GM21360 (cell line): Measurements from ENCODE around the gene PPFIA4.

Experiments used
- ATAC-seq: cut with Tn5 transposase; IDR thresholded peaks from one replicate; pipeline ENCODE4 v1.9.1; 2021; ENCODE audit warnings: mild to moderate bottlenecking, moderate library complexity; ENCODE audit not compliant: unreplicated experiment

Gene PPFIA4

DNA sequence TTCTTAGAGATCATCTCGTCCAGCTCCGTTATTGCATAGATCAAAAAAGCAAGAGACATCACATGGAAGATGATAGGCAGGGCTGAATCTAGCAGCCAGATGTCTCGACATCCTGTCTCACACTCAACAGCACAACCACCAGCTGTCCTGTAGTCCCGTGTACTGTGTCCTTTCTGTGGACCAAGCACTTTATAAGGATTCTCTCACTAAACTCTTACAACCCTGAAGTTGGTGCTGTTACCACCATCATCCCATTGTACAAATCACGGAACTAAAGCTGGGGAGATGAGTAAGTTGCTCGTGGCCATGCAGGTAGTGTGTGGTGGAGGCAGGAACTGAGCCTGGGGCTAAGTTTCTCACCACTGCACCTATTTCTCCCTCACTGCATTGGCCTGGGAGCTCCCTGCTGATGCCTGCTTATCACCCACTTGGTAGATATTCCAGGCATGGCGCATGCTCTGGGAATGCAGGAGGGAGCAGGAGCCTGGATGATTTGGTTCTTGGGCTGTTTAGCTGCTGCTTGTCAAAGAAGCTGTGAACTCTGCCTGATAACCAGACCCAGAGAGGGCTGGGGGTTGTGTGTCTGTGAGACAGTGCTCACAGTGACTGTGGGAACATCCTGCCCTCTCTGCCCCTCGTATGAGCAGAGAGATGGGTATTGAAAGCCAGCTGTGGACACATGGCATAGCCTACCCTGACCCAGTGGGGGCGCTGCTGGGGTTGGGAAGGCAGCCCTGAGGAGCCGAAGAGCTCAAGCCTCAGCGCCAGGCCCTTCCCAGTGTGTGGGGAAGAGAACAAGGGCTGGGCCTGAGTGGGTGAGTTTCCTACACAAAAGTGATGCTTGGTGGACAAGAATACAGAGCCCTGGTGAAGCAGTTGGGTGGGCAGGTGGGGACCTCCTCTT is 13.6 kb downstream of the PPFIA4 start:
- ATAC-seq, result no peak

DNA sequence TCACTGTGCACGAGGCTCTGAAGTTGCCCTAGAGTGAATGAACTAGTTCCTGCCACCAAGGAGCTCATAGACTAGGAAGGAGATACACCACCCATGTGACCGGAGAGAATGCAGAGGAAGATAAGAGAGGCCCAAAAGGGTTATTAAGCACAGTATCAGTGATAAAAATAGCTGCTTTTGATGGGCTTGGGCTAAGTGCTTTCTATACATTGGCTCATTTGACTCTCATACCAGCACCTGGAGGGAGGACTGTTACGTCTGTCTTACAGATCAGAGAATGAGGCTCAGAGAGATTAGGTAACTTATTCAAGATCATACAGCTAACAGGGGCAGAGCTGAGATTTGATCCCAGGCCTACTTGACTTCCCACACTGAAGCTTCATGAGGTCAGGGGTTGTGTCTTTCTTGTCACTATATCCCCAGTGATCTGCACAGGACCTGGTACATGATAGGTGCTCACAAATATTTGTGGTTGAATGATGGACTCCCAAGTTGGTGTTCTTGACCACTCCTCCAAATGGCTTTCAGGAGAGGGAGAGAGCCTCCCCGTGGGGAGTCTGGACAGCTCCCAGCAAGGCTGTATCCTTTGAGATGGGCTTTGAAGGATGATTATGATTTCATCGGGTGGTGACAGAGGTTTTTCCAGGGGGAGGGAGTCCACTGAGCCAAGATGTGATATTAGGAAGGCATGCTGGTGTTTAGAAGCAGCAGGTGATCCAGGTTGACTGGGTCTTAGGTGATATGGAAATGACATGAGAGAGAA is 14.4 kb downstream of the PPFIA4 start:
- ATAC-seq, result no peak

GRCh38 chr1:203041351-203041932 is 15.2 kb downstream of the PPFIA4 start:
- ATAC-seq, result no peak

- ATAC-seq, result no peak
Observed at GRCh38 chr1:203043830-203044545, 17.7 kb downstream of the PPFIA4 start.

GRCh38 chr1:203044546-203045250 is 18.4 kb downstream of the PPFIA4 start:
- no peak for ATAC-seq

- ATAC-seq, result no peak
Observed at GRCh38 chr1:203045336-203045735, 19.0 kb downstream of the PPFIA4 start.

- no peak for ATAC-seq
Observed at GRCh38 chr1:203045821-203046594, 19.7 kb downstream of the PPFIA4 start.

GRCh38 chr1:203046984-203047630 is 20.8 kb downstream of the PPFIA4 start:
- no peak for ATAC-seq

- no peak for ATAC-seq
Observed at GRCh38 chr1:203048086-203048485, 21.8 kb downstream of the PPFIA4 start.

DNA sequence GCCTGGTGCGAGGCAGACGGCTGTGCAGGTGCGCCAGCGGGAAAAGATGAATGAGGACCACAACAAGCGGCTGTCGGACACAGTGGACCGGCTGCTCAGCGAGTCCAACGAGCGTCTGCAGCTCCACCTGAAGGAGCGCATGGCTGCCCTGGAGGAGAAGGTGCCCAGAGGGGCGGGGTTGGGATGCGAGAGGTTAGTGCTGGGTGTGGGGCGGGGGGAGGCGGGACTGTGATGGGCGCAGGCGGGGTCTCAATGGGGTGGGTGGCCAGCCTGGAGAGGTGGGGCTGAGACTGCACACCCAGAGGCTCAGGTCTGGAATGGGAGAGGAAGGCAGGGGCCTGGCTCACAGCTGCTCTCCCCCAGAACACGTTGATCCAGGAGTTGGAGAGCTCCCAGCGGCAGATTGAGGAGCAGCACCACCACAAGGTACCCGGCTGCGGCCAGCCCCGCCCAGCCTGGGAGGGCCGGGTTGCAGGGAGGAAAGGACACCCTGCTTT is 22.3 kb downstream of the PPFIA4 start:
- ATAC-seq, result no peak

DNA sequence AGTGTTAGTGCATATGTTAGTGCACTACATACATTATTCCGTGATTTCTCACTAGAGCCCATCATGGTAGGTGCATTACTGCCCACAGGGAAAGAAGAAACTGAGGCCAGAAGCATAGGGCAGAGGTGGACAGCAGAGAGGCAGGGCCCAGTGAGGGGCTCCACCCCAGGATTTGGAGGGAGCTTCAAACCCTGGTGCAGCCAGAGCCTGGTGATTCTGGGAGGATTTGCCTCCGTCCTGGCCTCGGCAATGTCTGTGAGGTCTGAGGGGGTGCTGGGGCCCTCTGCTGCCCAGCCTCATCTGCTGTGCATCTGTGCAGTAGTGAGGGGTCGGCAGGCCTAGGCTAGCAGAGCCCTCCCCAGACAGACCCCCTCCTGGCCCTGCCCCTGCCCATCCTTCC is 22.8 kb downstream of the PPFIA4 start:
- no peak for ATAC-seq

DNA sequence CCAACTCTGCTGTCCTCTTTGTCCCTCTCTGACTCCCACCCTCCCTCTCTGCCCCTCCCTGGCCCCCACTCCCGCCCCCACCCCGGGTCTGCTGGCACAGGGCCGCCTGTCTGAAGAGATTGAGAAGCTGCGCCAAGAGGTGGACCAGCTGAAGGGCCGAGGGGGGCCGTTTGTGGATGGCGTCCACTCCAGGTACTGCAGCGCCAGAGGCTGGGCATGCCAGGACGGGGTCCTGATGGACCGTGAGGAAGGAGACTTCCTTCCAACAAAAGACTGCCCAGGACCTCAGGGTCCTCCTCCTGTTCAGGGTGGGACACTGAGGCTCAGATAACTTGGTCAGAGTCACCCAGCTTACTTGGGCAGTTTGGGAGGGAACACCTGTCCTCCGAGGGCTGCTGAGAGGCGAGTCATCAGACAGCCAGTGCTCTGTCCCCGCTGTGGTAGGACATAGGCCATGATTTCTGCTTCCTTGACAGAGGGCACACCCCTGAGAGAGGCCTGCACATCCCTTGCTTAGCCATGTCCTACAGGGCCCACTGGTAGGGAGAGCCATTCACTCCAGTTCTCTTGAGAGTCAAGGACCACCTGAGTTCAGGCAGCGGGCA is 23.4 kb downstream of the PPFIA4 start:
- ATAC-seq, result no peak

- no peak for ATAC-seq
Observed at GRCh38 chr1:203050826-203051225, 24.5 kb downstream of the PPFIA4 start.

DNA sequence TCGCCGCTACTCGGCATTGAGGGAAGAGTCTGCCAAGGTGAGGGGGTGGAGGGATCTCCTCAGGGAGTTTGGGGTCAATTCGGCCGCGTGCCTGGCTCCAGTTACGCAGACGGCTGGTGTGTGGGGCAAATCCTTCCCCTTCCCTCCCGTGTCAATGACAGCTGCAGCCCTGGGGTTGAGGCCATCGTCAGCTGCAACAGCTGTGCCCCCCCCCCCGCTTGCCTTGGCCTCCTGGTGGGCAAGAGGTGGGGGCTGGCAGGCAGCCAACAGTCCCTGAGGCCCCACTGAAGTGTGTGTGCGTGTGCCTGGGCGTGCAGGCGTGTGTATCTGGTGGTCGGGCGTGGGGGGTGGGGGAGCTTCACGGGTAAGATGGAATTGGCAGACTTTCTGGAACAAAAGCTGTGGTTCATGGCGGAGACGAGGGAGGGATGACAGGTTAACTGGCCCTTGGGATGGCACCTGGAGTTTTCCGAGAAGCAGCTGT is 25.6 kb downstream of the PPFIA4 start:
- ATAC-seq, result no peak

DNA sequence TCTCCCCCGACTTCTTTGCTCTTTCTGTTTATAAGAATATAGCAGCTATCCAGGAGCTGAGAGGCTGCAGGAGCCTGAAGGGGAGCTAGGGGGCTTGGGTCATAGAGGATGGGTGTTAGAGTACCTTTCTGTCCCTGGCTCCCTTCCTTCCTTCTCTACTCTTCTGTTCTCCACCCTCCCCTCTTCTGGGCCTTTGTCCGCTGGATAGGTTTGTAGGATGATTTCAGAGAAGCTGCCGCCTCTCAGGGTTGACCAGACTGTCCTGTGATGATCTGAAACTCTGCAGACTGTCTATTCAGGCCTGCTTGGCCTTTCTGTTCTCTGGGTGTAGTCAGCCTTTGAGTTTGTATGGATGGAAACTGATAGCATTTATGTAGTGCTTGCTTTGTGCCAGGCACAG is 26.3 kb downstream of the PPFIA4 start:
- no peak for ATAC-seq

DNA sequence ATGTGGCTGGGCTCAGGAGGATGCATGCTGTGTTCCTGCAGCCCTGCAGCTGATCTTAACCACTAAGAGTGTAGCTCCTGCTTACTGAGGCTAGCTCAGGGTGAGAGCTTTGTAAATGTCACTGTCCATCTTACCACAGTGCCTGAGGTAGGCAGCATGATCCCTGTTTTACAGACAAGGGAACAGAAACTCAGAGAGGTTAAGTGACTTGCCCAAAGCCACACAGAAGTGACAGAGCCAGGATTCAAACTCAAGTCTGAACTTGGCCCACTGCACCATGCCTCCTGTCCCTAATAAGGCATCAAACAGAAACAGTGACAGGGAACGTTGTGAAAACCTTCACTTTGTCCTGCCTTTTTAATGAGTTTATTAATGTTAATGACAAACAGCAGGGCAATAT is 27.9 kb downstream of the PPFIA4 start:
- ATAC-seq, result no peak

DNA sequence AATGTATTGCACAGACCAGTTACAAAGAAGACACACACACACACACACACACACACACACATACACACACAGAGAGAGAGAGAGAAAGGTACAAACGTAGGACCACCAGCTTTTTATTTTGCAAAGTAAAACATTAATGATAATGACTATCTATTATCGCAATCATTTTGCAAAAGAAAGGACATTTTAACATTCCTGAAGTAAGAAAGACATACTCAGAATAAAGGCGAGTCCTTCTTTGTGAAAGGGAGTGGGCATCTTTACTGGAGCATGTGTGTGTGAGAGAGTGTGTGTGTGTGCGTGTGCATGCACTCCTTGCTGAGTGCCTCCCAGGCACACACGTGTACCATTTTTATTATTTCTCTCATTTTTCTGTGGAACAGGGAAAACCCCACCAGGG is 28.4 kb downstream of the PPFIA4 start:
- no peak for ATAC-seq

DNA sequence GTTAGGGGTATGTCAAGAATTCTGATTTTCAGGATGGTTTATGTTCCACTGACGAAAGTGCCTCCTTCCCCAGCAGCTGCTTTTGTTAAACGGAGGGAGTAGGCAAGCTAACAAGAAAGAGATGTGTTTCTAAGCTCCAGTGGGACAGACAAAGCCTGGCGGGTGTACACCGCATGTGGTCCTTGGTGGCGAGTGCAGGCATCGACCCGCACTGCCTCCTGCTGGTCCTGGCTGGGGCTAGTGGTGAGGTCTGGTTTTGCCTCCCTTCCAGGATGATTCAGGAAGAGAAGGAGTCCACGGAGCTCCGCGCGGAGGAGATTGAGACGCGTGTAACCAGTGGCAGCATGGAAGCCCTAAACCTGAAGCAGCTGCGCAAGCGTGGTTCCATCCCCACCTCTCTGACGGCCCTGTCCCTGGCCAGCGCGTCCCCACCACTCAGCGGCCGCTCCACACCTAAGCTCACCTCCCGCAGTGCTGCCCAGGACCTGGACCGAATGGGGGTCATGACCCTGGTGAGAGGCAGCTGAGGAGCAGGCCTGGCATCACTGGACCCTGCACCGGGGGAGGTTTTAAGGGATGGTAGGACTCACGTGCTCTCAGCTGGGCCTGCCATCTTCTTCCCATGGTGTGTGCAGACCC is 29.0 kb downstream of the PPFIA4 start:
- no peak for ATAC-seq
